Measurements from ENCODE around the gene LUZP2.

The LUZP2 gene

GRCh38 chr11:24478718-24479117 is 18.1 kb upstream of the LUZP2 start:
- Histone ChIP-seq H3K4me3 (ENCODE audit: low read depth in 1 of 2, low read length in 1 of 2) (no peak overlapping the region), H3K27me3 (no peaks in the 10 kb centered on the region), H3K27ac (no peak overlapping the region), H3K36me3 (no peaks in the 10 kb centered on the region), H3K4me1 (ENCODE audit: control insufficient read depth in 1 of 2, insufficient read depth in 1 of 2, low read depth in 1 of 2, low read length in 1 of 2) (no peaks in the 10 kb centered on the region), H3K9me3 (no peaks in the 10 kb centered on the region)
- no peak for TF ChIP-seq CTCF (IDR thresholded peaks at IDR 0.05)

- no peaks in the 10 kb centered on the region for H3K36me3 ChIP-seq
- H3K27ac ChIP-seq = no peak overlapping the region
- no peak for TF ChIP-seq CTCF (IDR thresholded peaks at IDR 0.05)
- no peaks in the 10 kb centered on the region for H3K4me1 ChIP-seq (ENCODE audit: control insufficient read depth in 1 of 2, insufficient read depth in 1 of 2, low read depth in 1 of 2, low read length in 1 of 2)
- H3K4me3 ChIP-seq (ENCODE audit: low read depth in 1 of 2, low read length in 1 of 2) = no peak overlapping the region
- no peaks in the 10 kb centered on the region for H3K9me3 ChIP-seq
- H3K27me3 ChIP-seq = no peaks in the 10 kb centered on the region
Observed at GRCh38 chr11:24489477-24489876, 7.4 kb upstream of the LUZP2 start.

GRCh38 chr11:24496386-24496735 is 492 bp upstream of the LUZP2 start:
- Histone ChIP-seq H3K27me3 (peaks cover 34% of the 10 kb centered on the region), H3K9me3 (no peaks in the 10 kb centered on the region), H3K4me1 (ENCODE audit: control insufficient read depth in 1 of 2, insufficient read depth in 1 of 2, low read depth in 1 of 2, low read length in 1 of 2) (no peaks in the 10 kb centered on the region), H3K27ac (no peak overlapping the region), H3K4me3 (ENCODE audit: low read depth in 1 of 2, low read length in 1 of 2) (no peak overlapping the region), H3K36me3 (no peaks in the 10 kb centered on the region)
- no peak for TF ChIP-seq CTCF (IDR thresholded peaks at IDR 0.05)

- no peak overlapping the region for H3K4me3 ChIP-seq (ENCODE audit: low read depth in 1 of 2, low read length in 1 of 2)
- peaks cover 34% of the 10 kb centered on the region for H3K27me3 ChIP-seq
Observed at GRCh38 chr11:24497831-24498230, 978 bp downstream of the LUZP2 start.

GRCh38 chr11:24502425-24502824 is 5.6 kb downstream of the LUZP2 start:
- Histone ChIP-seq H3K27me3 (peaks cover 11% of the 10 kb centered on the region), H3K36me3 (no peaks in the 10 kb centered on the region), H3K27ac (no peak overlapping the region), H3K4me1 (ENCODE audit: control insufficient read depth in 1 of 2, insufficient read depth in 1 of 2, low read depth in 1 of 2, low read length in 1 of 2) (no peaks in the 10 kb centered on the region), H3K9me3 (no peaks in the 10 kb centered on the region), H3K4me3 (ENCODE audit: low read depth in 1 of 2, low read length in 1 of 2) (no peak overlapping the region)
- TF ChIP-seq CTCF (IDR thresholded peaks at IDR 0.05) = no peak

More at GRCh38 chr11:24497831-24498230, 978 bp downstream of the LUZP2 start:
- no peaks in the 10 kb centered on the region for H3K9me3 ChIP-seq
- H3K4me1 ChIP-seq (ENCODE audit: control insufficient read depth in 1 of 2, insufficient read depth in 1 of 2, low read depth in 1 of 2, low read length in 1 of 2) = no peaks in the 10 kb centered on the region
- H3K36me3 ChIP-seq = no peaks in the 10 kb centered on the region
- H3K27ac ChIP-seq = no peak overlapping the region
- TF ChIP-seq CTCF (IDR thresholded peaks at IDR 0.05) = no peak

- no peaks in the 10 kb centered on the region for H3K9me3 ChIP-seq
- H3K36me3 ChIP-seq = no peaks in the 10 kb centered on the region
- no peaks in the 10 kb centered on the region for H3K4me1 ChIP-seq (ENCODE audit: control insufficient read depth in 1 of 2, insufficient read depth in 1 of 2, low read depth in 1 of 2, low read length in 1 of 2)
- H3K4me3 ChIP-seq (ENCODE audit: low read depth in 1 of 2, low read length in 1 of 2) = no peak overlapping the region
- H3K27me3 ChIP-seq = no peaks in the 10 kb centered on the region
- no peak overlapping the region for H3K27ac ChIP-seq
- TF ChIP-seq CTCF (IDR thresholded peaks at IDR 0.05) = no peak
Observed at GRCh38 chr11:24509114-24509513, 12.3 kb downstream of the LUZP2 start.

Measured in neutrophil (primary cell).